ENCODE results near the gene MAOB.

DNA sequence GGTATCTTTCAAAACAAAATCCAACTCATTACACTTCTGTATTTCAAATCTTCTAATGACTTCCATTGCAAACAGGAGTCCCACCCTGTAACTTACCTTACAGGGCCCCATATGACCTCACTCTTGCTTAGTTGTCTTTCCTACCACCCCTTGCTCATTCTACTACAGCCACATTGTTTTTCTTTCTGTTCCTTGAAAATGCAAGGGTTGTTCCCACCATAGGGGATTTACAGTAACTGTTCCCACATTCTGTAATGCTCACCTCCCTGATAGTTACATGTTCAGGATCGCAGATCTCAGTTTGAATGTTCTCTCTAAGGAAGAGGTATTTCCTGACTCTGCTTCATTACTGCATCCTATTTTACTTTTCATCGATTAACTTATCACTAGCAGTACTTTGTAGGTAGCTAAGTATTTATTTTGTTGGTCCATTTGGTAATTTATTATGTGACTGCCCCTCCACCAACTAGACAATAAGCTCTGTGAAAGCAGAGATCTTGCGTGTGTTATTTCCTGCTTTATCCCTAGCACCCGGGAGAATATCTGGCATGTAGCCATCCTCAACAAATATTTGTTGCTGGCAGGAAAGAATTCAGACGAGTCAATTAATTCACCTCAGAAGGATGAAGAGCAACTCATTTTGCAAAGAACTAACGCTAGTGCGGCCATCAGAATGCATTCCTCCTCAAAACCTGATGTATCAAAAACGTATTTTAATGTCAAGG is 21.4 kb downstream of the MAOB start:
- TF ChIP-seq POLR2A (IDR thresholded peaks at IDR 0.05) (no peak), EP300 (IDR thresholded peaks at IDR 0.05) (no peak), POLR2AphosphoS5 (IDR thresholded peaks at IDR 0.05) (no peak)

Data from upper lobe of left lung (tissue), 4 donors.